ENCODE measurements around the gene AGBL4. TPM values are rescaled to one million over a fixed set of nuclear protein-coding genes. Genes with fewer than 3 reads are reported as not detected.

AGBL4 gene
- total RNA-seq, 6 experiments from 2014 or later: 0.06 to 1.8 (median 0.93) TPM

DNA sequence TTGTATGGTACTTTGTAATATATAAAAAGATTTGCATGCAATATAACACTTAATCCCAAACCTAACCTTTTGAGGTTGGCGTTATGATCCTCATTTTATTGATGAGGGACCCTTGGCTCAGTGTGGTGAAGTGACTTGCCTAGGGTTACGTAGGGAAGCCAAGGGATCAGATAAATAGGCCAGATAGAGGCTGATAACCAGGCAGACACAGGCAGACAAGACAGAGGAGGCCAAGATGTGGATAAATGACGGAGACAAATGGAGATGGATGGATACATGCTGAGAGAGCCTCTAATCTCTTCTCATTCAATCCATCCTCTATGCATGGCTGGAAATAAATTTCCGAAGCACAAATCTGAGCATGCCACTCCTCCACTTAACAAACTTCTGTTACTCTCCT, 1414.9 kb downstream of the AGBL4 start:
- Histone ChIP-seq H3K4me1 (no peaks in the 10 kb centered on the region), H3K27me3 (no peaks in the 10 kb centered on the region), H3K4me3 (no peak overlapping the region), H3K9me3 (no peaks in the 10 kb centered on the region), H3K27ac (no peak overlapping the region), H3K36me3 (no peaks in the 10 kb centered on the region)
- TF ChIP-seq POLR2A (IDR thresholded peaks at IDR 0.05): no peak
- TF ChIP-seq, protein P1, sequence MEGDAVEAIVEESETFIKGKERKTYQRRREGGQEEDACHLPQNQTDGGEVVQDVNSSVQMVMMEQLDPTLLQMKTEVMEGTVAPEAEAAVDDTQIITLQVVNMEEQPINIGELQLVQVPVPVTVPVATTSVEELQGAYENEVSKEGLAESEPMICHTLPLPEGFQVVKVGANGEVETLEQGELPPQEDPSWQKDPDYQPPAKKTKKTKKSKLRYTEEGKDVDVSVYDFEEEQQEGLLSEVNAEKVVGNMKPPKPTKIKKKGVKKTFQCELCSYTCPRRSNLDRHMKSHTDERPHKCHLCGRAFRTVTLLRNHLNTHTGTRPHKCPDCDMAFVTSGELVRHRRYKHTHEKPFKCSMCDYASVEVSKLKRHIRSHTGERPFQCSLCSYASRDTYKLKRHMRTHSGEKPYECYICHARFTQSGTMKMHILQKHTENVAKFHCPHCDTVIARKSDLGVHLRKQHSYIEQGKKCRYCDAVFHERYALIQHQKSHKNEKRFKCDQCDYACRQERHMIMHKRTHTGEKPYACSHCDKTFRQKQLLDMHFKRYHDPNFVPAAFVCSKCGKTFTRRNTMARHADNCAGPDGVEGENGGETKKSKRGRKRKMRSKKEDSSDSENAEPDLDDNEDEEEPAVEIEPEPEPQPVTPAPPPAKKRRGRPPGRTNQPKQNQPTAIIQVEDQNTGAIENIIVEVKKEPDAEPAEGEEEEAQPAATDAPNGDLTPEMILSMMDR (IDR thresholded peaks at IDR 0.05): no peak
- no peak for ATAC-seq
- 53% methylated on average over 4 of the region's 4 CpGs for WGBS (ENCODE audit: insufficient coverage, low coverage, low lambda C conversion rate, missing lambda C conversion rate)
- DNase-seq: no peak
- intact Hi-C loops (cut with DNase I): no loop called here

DNA sequence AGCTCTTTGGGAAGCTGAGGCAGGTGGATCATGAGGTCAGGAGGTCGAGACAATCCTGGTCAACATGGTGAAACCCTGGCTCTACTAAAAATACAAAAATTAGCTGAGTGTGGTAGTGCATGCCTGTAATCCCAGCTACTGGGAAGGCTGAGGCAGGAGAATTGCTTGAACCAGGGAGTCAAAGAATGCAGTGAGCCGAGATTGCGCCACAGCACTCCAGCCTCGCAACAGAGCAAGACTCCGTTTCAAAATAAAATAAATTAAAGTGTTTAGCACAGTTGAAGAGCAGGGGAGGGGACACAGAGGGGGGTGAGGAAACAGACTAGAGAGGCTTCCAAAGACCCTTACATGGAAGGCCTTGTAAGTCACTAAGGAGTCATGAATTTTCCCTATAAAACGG, 1420.5 kb downstream of the AGBL4 start:
- no peak for TF ChIP-seq POLR2A (IDR thresholded peaks at IDR 0.05)
- TF ChIP-seq, protein P1 (IDR thresholded peaks at IDR 0.05): no peak
- intact Hi-C loops (cut with DNase I): no loop called here
- WGBS (ENCODE audit: insufficient coverage, low coverage, low lambda C conversion rate, missing lambda C conversion rate): 70% methylated on average over 6 of the region's 6 CpGs
- H3K36me3 ChIP-seq: no peaks in the 10 kb centered on the region
- DNase-seq (no peak), ATAC-seq (no peak)
- H3K4me3 ChIP-seq: no peak overlapping the region
- no peaks in the 10 kb centered on the region for H3K4me1 ChIP-seq
- H3K9me3 ChIP-seq: no peaks in the 10 kb centered on the region
- no peaks in the 10 kb centered on the region for H3K27me3 ChIP-seq
- no peak overlapping the region for H3K27ac ChIP-seq

DNA sequence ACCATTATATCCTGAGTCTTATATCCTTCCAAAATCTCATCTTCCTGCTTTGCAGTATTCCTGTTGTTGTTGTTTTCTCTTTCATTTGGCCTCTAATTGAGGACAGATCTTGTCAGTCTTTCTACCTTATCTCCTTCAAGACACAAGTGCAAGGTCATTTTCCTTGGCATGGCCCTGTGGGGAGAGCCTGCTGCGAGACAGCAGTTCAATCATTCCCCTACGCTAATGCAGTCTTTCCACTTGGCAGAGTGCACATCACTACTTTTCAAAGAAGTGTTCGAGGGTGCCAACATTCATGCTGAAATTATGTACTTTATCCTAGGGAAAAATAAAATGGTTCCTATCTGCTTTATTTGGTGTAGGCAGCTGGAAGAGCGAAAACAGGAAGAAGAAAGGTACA, 1421.4 kb downstream of the AGBL4 start:
- Histone ChIP-seq H3K27me3 (no peaks in the 10 kb centered on the region), H3K4me3 (no peak overlapping the region), H3K36me3 (no peaks in the 10 kb centered on the region), H3K27ac (no peak overlapping the region), H3K9me3 (no peaks in the 10 kb centered on the region), H3K4me1 (no peaks in the 10 kb centered on the region)
- ATAC-seq: no peak
- 84% methylated on average over 4 of the region's 4 CpGs for WGBS (ENCODE audit: insufficient coverage, low coverage, low lambda C conversion rate, missing lambda C conversion rate)
- no peak for DNase-seq
- no peak for TF ChIP-seq POLR2A (IDR thresholded peaks at IDR 0.05)
- TF ChIP-seq, protein P1 (IDR thresholded peaks at IDR 0.05): no peak
- intact Hi-C loops (cut with DNase I): no loop called here

DNA sequence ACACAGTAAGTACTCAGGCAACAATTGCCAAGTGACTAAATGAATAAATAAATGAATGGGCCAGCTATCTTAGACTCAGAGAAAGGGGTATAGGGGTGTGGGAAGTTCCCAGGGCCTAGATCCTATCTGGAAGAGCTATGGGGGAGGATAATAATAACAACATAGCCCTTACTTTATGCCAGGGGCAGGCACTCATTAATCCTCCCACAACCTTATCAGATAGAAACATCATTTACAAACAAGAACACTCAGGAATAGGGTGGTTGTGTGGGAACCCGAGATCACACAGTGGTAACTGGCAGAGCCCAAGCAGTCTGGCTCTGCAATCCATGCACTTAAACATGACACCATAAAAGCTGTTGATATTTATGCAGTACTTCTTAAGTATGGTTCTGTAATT, 1423.6 kb downstream of the AGBL4 start:
- intact Hi-C loops (cut with DNase I): no loop called here
- WGBS (ENCODE audit: insufficient coverage, low coverage, low lambda C conversion rate, missing lambda C conversion rate): 40% methylated on average over 1 of the region's 1 CpG
- DNase-seq (no peak), ATAC-seq (no peak)
- Histone ChIP-seq H3K27ac (no peak overlapping the region), H3K4me3 (no peak overlapping the region), H3K4me1 (no peaks in the 10 kb centered on the region), H3K9me3 (no peaks in the 10 kb centered on the region), H3K27me3 (no peaks in the 10 kb centered on the region), H3K36me3 (no peaks in the 10 kb centered on the region)
- TF ChIP-seq, protein P1 (IDR thresholded peaks at IDR 0.05): no peak
- no peak for TF ChIP-seq POLR2A (IDR thresholded peaks at IDR 0.05)

DNA sequence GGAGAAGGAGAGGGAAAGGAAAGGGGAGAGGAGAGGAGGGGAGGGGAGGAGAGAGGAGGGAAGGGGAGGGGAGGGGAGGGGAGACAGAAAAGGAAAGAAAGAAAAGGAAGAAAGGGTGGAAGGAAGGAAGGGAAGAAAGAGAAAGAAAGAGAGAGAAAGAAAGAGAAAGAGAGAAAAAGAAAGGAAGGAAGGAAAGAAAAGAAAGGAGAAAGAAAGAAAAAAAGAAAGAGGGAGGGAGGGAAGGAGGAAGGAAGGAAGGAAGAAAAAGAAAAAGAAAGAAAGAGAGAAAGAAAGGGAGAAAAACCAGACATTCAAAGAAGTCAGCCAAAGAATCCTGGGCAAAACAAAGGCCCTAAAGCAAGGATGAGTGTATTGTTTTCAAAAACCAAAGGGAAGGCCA, 1426.1 kb downstream of the AGBL4 start:
- H3K36me3 ChIP-seq: no peaks in the 10 kb centered on the region
- TF ChIP-seq, protein P1 (IDR thresholded peaks at IDR 0.05): no peak
- no peaks in the 10 kb centered on the region for H3K4me1 ChIP-seq
- intact Hi-C loops (cut with DNase I): no loop called here
- H3K27me3 ChIP-seq: no peaks in the 10 kb centered on the region
- DNase-seq (no peak), ATAC-seq (no peak)
- no peaks in the 10 kb centered on the region for H3K9me3 ChIP-seq
- H3K27ac ChIP-seq: no peak overlapping the region
- no peak overlapping the region for H3K4me3 ChIP-seq
